Activated T-helper 2 cell treated with anti-CD3 and anti-CD28 coated beads, Interferon-gamma antibody, Interleukin-2, Interleukin-4, amounts not matched to agents 10 μg/mL and 5 μg/mL and 100 μg/mL, durations not matched to agents 14 hours and 24 hours and 36 hours (primary cell): Measurements from ENCODE around the gene UGT2A2. TPM values are rescaled to one million over a fixed set of nuclear protein-coding genes. Genes with fewer than 3 reads are reported as not detected.
"Not testable (repeated sequence)": the region's sequence is repeated elsewhere in the genome, so short reads cannot be mapped to it uniquely, and the experiment has no call there.

Source experiments
- DNase-seq: peaks from one replicate; pipeline ENCODE4 v3.0.0; 2021; ENCODE audit warnings: low spot score
- H3K27ac Mint-ChIP-seq: one replicate; pipeline ENCODE4 v1.8.0; 2021; ENCODE audit warnings: mixed read lengths
- H3K27me3 Mint-ChIP-seq: one replicate; pipeline ENCODE4 v1.8.0; 2021; ENCODE audit warnings: low read depth, mixed read lengths
- H3K36me3 Mint-ChIP-seq: one replicate; pipeline ENCODE4 v1.8.0; 2021; ENCODE audit warnings: low read depth, mixed read lengths
- H3K4me1 Mint-ChIP-seq: one replicate; pipeline ENCODE4 v1.8.0; 2021; ENCODE audit warnings: low read depth, mixed read lengths
- H3K4me3 Mint-ChIP-seq: one replicate; pipeline ENCODE4 v1.8.0; 2021; ENCODE audit warnings: low read depth, mild to moderate bottlenecking, moderate library complexity, mixed read lengths
- H3K9me3 Mint-ChIP-seq: one replicate; pipeline ENCODE4 v1.8.0; 2021; ENCODE audit warnings: mixed read lengths
- intact Hi-C: fragments of 100-400 bp; cut with micrococcal nuclease; formaldehyde crosslinking; loops from one replicate; pipeline ENCODE4 v1.15.1; 2023
- total RNA-seq: library from RNA; stranded (reverse); gene quantifications from 2 replicates; pipeline ENCODE4 v1.2.3, GENCODE V29; 2022

UGT2A2 gene
- total RNA-seq: not detected in 2 replicates

DNA sequence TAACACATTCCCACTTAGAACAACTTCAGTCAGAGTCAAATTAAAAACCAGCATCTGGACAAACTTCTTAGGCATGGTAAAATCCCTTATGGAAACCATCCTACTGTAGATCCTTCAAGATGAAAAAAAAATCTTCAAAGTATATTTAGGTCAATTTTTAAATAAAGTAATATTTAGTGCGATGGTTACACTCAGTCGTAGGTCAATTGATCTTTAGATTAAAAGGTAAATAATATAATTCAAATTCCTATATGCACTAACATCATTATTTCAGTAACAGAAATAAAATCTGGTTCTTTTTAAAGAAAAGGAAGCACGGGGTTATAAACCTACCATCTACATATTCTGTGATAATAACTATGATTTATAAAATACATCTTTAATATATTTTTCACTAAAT lies at the start of gene UGT2A2:
Gene UGT2A2 (minus strand): TSS at position 101 of the 400 bp plus-strand sequence. CDS start 2 bp downstream, at position 99.
- DNase-seq: no peak
- Mint-ChIP-seq H3K27ac (no peak within 1 kb of the TSS), H3K36me3 (no peaks in the 10 kb centered on the region), H3K9me3 (no peaks in the 10 kb centered on the region), H3K4me3 (no peak within 1 kb of the TSS), H3K27me3 (no peaks in the 10 kb centered on the region), H3K4me1 (no peaks in the 10 kb centered on the region)
- intact Hi-C loops: no loop called here

DNA sequence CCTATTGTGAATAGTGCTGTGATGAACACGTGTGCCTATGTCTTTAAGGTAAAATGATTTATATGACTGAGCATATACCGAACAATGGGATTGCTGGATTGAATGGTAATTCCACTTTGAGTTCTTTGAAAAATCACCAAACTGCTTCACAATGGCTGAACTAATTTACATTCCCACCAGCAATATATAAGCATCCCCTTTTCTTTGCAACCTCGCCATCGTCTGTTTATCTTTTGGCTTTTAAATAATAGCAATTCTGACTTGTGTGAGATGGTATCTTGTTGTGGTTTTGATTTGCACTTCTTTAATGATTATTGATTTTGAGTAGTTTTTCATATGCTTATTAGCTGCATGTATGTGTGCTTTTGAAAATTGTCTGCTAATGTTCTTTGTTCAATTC lies 45.4 kb upstream of the UGT2A2 start:
- Mint-ChIP-seq H3K27ac (no peak overlapping the region), H3K27me3 (no peaks in the 10 kb centered on the region), H3K9me3 (no peaks in the 10 kb centered on the region), H3K4me3 (no peak overlapping the region), H3K4me1 (peaks cover 1% of the 10 kb centered on the region), H3K36me3 (no peaks in the 10 kb centered on the region)
- no peak for DNase-seq
- intact Hi-C loops: no loop called here

DNA sequence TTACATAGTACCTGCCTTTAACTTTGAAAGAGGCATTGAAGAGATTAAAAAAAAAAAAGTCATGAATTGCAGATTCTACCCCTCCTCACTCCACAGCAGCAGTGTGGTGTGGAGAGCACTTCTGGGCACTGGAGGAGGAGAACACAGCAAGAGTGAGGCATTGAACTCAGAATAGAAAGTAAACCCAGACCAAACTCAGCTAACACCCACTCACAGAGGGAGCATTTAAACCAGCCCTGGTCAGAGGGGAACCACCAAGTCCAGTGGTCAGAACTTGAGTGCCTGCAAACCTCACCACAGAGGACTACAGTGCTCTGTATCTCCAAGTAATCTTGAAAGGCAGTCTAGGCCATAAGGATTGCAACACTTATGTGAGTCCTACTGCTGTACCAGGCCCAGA lies 29.2 kb upstream of the UGT2A2 start:
- no peaks in the 10 kb centered on the region for H3K4me1 Mint-ChIP-seq
- intact Hi-C loops: no loop called here
- no peaks in the 10 kb centered on the region for H3K27me3 Mint-ChIP-seq
- no peak for DNase-seq
- no peaks in the 10 kb centered on the region for H3K9me3 Mint-ChIP-seq
- H3K27ac Mint-ChIP-seq: no peak overlapping the region
- H3K4me3 Mint-ChIP-seq: no peak overlapping the region
- no peaks in the 10 kb centered on the region for H3K36me3 Mint-ChIP-seq

- H3K4me1 Mint-ChIP-seq, H3K36me3 Mint-ChIP-seq, H3K27ac Mint-ChIP-seq, H3K9me3 Mint-ChIP-seq, H3K4me3 Mint-ChIP-seq, DNase-seq, H3K27me3 Mint-ChIP-seq, intact Hi-C loops: not testable (repeated sequence)
Observed at GRCh38 chr4:69664009-69664408, 24.6 kb upstream of the UGT2A2 start.

GRCh38 chr4:69661130-69661803 lies 21.8 kb upstream of the UGT2A2 start:
- not testable (repeated sequence) for H3K4me1 Mint-ChIP-seq, H3K36me3 Mint-ChIP-seq, DNase-seq

DNA sequence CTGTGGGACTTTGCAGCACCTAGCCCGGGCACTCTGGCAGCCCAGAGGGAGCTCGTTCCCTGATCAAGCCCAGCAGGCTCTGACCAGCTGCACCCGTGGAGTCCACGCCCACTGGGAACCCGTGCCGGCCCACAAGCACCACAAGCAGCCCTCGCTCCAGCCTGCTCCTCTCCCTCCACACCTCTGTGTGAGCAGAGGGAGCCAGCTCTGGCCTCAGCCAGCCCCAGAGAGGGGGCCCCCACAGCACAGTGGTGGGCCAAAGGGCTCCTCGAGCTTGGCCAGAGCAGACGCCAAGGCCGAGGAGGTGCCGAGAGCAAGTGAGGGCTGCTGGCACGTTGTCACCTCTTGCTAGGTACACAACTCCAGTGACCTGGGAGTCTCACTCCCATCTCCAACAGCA lies 18.7 kb upstream of the UGT2A2 start:
- intact Hi-C loops: no loop called here

More at GRCh38 chr4:69661130-69661803, 21.8 kb upstream of the UGT2A2 start:
- H3K27ac Mint-ChIP-seq, H3K27me3 Mint-ChIP-seq, intact Hi-C loops, H3K9me3 Mint-ChIP-seq, H3K4me3 Mint-ChIP-seq: not testable (repeated sequence)

DNA sequence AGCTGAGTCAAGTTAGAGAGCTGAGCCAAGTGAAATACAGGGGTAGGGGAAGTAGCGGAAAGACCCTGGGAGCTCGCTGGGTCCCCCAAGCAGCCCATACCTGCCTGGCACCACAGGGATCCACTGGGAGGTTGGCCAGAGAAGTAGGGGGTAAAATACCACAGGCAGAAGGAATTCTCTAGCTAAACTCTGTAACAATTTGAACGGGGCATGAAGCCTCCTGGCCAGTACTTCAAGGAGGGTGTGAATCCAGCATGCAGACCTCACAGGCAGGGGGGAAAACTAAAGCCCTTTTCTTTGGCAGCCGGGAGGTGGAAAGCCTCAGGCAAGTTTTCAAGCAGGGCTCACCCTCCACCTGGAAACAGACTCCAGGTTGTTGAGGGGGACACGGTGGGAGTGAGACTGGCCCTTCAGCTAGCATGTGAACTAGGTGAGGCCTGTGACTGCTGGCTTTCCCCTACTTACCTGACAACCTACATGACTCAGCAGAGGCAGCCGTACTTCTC lies 17.3 kb upstream of the UGT2A2 start:
- no peaks in the 10 kb centered on the region for H3K27me3 Mint-ChIP-seq
- no peak overlapping the region for H3K27ac Mint-ChIP-seq
- H3K4me1 Mint-ChIP-seq: no peaks in the 10 kb centered on the region
- H3K36me3 Mint-ChIP-seq: no peaks in the 10 kb centered on the region
- H3K9me3 Mint-ChIP-seq: no peaks in the 10 kb centered on the region
- H3K4me3 Mint-ChIP-seq: no peak overlapping the region
- intact Hi-C loops: no loop called here
- no peak for DNase-seq

More for the DNA sequence above, 18.7 kb upstream of the UGT2A2 start:
- Mint-ChIP-seq H3K27me3 (no peaks in the 10 kb centered on the region), H3K36me3 (no peaks in the 10 kb centered on the region), H3K9me3 (no peaks in the 10 kb centered on the region), H3K27ac (no peak overlapping the region), H3K4me3 (no peak overlapping the region), H3K4me1 (no peaks in the 10 kb centered on the region)
- DNase-seq: no peak

DNA sequence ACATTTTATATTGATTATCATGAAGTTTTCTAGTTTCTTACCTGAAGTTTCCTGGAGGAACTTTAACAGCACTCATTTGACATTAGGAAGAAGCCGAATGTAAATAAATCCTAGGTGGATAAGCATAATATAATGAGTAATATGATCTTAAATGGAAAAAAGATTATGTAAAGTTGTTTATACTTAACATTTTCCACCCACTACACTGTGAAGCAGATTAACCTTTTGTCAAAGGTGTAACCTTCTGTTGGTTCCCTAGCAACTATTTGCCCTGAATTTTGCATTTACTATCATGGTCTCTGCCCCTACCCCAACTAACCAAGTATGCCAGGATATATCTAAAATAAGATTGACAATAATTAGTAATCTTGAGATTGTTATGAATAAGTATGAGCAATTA lies 13.7 kb upstream of the UGT2A2 start, which contains the start of gene UGT2A1:
Gene UGT2A1 (minus strand): TSS at position 101 of the 400 bp plus-strand sequence. CDS start 5,603 bp downstream, outside the sequence.
- no peak for DNase-seq
- H3K9me3 Mint-ChIP-seq: no peaks in the 10 kb centered on the region
- H3K27me3 Mint-ChIP-seq: no peaks in the 10 kb centered on the region
- no peaks in the 10 kb centered on the region for H3K36me3 Mint-ChIP-seq
- H3K4me3 Mint-ChIP-seq: no peak within 1 kb of the TSS
- no peaks in the 10 kb centered on the region for H3K4me1 Mint-ChIP-seq
- H3K27ac Mint-ChIP-seq: no peak within 1 kb of the TSS
- intact Hi-C loops: no loop called here

DNA sequence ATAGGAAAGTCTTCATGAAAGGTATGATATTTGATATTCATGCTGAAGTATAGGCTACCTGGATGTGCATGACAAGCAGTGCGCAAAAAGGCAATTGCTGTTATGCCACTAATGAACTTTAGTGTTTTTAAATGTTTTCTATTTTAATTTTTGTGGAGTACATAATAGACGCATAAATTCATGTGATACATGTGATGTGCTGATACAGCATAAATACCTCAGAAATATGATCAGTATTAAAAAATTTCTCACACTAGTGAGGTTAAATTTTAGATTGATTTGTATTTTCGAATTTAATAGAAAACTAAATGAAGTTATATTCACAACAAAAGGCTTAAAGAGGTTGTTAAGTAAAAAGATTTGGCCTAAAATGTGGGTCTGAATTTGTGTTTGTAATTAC lies 11.4 kb upstream of the UGT2A2 start:
- Mint-ChIP-seq H3K9me3 (no peaks in the 10 kb centered on the region), H3K4me3 (no peak overlapping the region), H3K36me3 (no peaks in the 10 kb centered on the region), H3K4me1 (no peaks in the 10 kb centered on the region), H3K27ac (no peak overlapping the region), H3K27me3 (no peaks in the 10 kb centered on the region)
- no peak for DNase-seq
- intact Hi-C loops: no loop called here

DNA sequence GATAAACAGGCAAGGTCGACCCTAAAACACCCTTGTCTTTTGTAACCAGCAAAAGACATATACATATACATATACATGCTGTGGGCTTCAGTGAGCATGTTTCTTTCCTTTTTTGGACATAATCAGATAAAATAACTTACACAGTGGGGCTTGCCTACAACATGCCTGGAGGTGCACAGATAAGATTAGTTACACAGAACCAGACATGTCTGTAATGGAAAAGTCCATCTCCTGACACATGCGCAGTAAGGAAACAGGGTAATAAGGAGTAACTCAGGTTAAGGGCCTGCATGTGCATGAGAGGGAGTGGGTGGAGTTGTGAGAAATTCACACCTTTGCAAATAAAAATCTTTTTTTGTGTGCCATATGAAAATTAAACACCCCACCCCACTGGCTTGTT lies 10.2 kb upstream of the UGT2A2 start:
- Mint-ChIP-seq H3K27ac (no peak overlapping the region), H3K27me3 (no peaks in the 10 kb centered on the region), H3K4me1 (no peaks in the 10 kb centered on the region), H3K36me3 (no peaks in the 10 kb centered on the region), H3K4me3 (no peak overlapping the region), H3K9me3 (no peaks in the 10 kb centered on the region)
- no peak for DNase-seq
- intact Hi-C loops: no loop called here

DNA sequence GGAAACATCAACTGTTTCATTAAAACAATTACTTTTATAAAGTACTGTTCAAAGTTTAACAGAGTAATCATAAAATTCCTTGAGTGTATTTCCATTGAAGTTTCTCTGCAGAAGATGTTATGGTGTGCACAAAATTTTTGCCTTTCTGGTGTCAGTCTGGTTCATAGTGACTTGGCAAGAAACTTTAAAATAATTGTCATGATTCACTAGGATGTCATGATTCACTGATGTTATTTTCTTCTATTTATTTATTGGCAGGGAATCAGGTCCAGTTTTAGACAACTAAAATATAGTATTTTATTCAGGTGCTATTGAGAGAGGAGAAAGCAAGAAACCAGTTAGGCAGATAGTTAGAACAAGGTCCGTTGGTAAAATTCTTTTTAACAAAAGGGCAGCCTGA lies 9.8 kb upstream of the UGT2A2 start:
- intact Hi-C loops: no loop called here
- Mint-ChIP-seq H3K4me1 (no peaks in the 10 kb centered on the region), H3K4me3 (no peak overlapping the region)

GRCh38 chr4:69642961-69643360 lies 3.5 kb upstream of the UGT2A2 start:
- H3K9me3 Mint-ChIP-seq: no peaks in the 10 kb centered on the region
- no peaks in the 10 kb centered on the region for H3K4me1 Mint-ChIP-seq
- intact Hi-C loops: no loop called here
- no peak overlapping the region for H3K27ac Mint-ChIP-seq
- no peak overlapping the region for H3K4me3 Mint-ChIP-seq
- no peak for DNase-seq
- no peaks in the 10 kb centered on the region for H3K27me3 Mint-ChIP-seq
- no peaks in the 10 kb centered on the region for H3K36me3 Mint-ChIP-seq

More for the DNA sequence above, 9.8 kb upstream of the UGT2A2 start:
- Mint-ChIP-seq H3K36me3 (no peaks in the 10 kb centered on the region), H3K27ac (no peak overlapping the region), H3K9me3 (no peaks in the 10 kb centered on the region), H3K27me3 (no peaks in the 10 kb centered on the region)
- DNase-seq: no peak

DNA sequence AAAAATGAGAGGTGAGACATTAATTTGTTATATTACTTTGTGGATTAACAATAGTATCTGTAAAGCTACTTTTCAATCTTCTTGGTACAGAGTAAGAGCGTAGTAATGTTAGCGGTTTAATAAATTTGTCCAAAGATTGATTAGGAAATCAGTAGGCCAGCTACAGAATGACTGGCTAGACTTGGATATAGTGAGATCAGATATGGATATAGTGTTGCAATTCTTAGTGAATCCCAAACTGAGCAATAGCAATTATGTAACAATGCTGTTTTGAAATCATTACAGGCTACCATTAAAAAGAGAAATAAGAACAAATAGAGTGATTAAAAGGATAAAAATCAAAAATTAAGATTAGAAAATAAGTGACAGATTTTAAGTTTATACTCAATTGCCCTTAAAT lies 847 bp upstream of the UGT2A2 start:
- intact Hi-C loops: no loop called here
- no peak for DNase-seq

More for the DNA sequence above, 847 bp upstream of the UGT2A2 start:
- no peak overlapping the region for H3K4me3 Mint-ChIP-seq
- no peaks in the 10 kb centered on the region for H3K36me3 Mint-ChIP-seq
- no peaks in the 10 kb centered on the region for H3K9me3 Mint-ChIP-seq
- no peaks in the 10 kb centered on the region for H3K27me3 Mint-ChIP-seq
- no peak overlapping the region for H3K27ac Mint-ChIP-seq
- H3K4me1 Mint-ChIP-seq: no peaks in the 10 kb centered on the region
